Stimulated activated CD8-positive, alpha-beta memory T cell treated with anti-CD3 and anti-CD28 coated beads, Interleukin-2, amount 100 ng/mL, for 1 hour (primary cell): ENCODE data around the gene PACS2.
"Not testable (repeated sequence)": the region's sequence is repeated elsewhere in the genome, so short reads cannot be mapped to it uniquely, and the experiment has no call there.

ENCODE experiments used
- DNase-seq, 2 donors: peaks; one replicate each; pipeline ENCODE4 v3.0.0-alpha.2; 2020; ENCODE audit warnings: low read depth in 2 of 2

Gene PACS2

DNA sequence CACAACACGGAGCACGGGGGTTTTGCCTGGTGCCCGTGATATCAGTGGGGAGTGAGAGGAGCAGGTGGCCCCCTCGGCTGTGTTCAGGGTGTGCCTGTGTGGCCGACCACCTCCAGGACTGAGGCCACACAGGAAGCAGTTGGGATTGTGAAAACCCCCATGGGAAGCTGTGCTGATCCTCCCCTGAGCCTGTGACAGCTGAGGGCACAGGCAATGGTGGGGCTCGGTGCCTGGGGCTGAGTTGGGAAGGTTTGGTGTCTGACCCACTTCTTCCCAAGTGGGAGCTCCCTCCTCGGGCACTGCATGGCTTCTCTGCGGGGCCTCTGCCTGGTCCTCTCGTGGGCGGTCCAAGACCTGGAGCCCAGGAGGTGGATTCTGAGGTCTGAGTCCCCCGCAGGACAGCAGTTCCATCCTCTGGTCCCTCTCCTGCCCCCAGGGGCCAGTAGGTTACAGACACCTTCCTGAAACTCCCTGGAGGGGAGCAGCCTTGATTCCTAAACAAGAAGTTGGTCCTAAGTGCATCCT, 17.9 kb downstream of the PACS2 start:
- DNase-seq, result no peak

DNA sequence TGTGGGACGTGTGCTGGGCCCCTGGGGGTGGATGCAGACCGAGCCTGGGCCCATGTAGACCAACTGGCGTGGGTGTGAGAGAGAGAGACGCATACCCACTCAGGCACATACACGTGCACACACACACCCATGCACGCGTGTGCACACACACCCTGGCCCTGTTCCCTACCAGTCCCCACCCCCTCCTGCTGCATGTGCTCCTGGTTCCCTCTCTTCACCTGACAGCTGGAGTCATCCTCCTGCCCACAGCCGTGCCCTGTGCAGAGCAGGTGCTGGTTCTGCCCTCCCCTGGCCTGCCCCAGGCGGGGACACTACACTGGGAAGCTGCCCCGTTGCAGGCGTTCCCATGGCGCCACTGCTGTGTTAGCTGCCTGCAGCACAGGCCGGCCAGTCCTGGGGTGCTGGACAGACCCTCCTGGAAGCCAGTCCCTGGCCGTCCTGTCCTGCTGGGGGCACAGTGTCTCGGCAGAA, 18.5 kb downstream of the PACS2 start:
- DNase-seq, result no peak

DNA sequence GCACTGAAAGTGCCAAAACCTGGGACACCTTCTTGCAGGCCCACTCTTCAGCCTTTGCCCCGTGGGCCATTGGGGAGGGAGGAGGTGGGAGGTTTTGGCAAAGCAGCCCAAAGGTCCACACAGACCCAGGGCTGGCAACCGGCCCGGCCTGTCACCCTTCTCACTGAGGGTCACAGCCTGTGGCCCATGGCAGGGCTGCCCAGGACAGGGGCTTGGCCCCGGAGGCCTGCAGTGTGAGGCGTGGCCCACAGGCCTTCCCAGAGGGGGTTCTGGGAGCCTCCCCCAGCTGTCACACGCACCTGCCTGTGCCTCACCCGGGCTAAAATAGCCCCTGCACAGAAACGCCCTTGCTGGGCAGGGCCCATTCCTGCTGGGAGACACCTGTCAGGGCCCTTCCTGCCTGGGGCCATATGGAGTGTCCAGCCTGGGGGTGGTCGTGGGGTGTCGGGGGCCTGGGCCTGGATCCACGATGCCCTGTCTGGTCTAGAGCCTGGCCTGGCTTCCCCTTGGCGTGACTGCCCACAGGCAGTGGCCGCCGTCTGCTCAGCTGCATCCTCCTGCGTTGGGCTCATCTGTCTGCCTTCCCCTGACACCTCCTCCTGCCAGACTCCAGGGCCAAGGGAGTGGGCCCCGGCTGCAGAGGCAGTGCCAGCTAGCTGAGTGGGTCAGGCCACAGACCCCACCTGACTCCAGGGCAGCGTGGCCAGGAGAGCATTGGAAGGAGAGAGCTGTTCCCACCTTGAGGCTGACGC, 19.2 kb downstream of the PACS2 start:
- no peak for DNase-seq

DNA sequence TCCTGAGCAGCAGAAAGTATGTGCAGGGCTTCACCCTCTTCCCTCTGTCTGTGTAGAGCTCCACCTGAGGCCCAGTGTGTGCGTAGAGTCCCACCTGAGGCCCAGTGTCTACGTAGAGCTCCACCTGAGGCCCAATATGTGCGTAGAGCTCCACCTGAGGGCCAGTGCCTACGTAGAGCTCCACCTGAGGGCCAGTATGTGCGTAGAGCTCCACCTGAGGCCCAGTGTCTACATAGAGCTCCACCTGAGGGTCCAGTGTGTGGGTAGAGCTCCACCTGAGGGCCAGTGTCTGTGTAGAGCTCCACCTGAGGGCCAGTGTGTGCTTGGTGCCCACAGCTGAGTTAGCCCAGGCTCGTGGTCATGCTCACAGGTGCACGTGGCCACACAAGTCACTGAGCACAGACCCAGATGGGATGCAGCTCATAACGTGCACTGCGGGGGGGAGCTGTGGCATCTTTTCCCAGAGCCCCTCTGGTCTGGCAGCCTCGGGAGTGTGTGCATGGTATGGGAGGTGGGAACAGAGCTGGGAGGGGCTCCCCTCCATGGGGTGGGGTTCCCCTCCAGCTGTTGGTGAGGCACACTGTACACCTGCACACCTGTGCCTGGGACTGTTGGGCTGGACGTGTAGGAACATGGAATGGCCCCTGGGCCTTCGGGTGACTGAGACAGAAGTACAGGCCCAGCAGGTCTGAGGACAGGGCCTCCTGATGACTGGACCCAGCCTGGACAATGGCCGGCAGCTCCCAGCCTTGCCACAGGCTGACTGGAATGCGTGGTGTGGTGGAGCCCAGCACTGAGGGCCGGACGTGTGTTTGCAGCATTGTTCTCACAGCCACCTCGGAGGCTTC, 20.1 kb downstream of the PACS2 start:
- no peak for DNase-seq

DNA sequence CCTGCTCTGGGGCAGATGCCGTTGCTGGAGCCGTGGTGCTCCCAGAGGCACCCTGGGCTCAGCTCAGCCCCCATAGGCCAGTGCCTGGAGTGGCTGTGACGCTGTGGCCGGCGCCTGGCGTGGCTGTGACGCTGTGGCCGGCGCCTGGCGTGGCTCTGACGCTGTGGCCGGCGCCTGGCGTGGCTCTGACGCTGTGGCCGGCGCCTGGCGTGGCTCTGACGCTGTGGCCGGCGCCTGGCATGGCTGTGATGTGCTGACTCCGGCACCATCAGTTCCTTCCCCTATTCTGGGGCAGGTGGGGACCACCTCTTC, 20.6 kb downstream of the PACS2 start:
- DNase-seq, result not testable (repeated sequence)

DNA sequence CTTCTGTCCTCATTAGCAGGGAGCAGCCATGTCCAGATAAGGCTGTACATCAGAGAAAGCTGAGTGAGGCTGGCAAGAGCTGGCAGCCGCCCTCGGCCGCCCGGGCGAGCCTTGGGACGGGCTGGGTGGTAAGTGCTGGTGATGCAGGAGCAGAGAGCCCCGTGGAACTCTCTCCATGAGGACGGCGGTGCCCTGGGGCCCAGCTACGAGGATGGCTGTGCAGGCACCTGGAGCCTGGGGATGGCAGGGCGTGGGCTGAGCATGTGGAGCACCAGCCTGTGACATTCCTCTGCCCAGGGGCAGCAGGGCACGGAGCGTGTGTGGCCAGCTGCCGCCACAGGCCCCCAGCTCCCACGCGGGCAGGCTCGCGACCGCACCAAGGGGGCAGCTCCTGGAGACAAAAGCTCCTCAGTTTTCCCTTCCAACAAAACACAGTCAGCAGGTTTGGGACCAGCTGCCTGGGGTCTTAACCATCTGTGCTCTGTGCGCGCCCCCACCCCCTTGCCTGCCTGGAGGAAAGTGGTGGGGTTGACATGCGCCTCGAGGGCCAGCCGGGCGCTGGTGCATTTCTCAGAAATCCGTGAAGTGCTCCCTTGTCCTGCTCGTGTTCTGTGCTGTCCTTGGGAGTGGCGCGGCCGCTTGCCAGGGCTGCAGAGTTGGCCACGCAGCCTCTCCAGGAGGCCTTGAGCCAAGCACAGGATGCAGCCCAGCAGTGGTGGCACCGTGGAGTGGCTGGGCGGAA, 21.4 kb downstream of the PACS2 start:
- no peak for DNase-seq

DNA sequence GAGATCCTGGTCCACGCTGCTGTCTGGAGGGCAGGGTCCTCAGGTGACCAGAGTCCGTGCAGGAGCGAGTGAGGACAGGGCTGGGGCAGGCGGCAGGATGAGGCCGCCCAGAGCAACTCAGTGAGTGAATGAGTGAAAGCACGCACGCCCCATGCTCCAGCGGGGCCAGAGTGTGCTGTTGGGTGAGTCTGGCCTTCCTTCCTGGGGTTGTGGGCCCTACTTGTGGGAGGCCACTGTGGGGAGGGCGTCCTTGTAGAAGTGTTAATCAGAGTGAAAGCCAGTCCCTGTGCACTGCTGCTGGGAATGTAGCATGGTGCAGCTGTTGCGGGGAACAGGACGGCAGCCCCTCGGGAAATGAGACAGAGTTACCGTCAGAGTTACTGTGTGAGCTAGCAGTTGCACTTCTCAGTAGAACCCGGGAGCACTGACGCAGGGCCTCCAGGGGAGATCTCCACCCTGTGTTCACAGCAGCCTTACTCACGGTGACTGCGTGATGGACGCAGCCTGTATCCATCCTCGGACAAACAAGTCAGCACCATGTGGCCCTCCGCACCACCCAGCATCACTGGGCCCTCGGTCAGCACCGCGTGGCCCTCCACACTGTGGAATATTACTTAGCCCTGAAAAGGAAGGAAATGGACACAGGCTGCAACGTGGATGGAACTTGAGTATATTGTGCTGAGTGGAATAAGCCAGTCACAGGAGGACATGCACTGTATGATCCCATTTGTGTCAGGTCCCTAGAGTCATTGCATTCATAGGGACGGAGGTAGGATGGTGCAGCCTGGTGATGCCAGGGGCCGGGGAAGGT, 22.1 kb downstream of the PACS2 start:
- no peak for DNase-seq

DNA sequence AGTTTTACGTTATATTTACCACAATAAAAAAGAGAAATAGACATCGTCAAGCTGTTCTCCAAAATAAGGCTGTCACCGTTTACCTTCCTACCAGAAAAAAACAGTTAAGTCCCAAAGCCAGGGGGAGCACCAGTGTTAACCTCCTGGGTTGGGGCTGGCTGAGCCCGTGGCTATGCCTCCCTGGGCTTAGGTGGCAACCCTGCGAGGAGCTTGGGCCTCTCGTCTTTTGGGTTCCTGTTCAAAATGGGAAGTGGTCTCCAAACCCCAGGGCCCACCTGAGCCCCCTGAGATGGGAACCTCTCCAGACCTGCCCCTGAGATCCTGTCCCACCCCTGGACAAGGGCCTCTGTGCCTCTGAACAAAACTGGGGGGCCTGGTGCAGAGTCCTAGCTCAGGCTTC, 22.9 kb downstream of the PACS2 start:
- DNase-seq, result no peak

DNA sequence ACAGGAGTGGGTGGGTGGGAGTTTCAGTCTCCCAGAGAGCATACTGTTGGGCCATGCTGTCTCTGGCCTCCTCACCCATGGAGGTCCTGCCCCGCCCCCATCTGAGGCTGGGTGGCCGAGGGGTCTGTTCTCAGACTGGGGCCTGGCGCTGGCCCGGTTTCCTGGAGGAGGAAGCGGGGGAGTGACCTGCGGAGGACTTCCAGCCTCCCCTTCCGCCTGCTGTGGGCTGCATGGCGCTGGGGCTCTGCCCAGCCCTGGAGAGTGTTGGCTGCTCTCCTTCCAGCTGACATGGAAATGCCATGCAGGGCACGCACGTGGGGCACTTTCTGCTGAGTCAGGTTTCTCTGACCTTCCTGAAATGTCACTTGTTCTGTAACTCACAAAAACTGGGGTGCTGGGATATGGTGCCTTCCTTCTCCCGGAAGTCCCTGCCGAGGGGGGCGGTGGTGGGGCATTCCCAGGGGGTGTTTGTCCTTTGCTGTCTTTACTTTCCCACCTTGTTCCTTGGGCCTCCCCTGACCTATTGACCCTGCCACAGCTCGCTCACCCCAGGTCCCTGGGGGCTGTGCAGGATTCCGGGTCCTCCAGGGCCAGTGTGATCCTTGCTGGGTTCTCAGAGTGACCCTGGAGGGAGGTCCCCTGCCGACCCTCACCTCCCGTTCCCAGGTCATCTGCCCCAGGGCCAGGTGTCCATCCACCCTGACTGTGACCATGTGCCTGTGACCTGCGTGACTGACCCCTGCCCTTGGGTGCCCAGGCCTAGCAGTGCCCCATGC, 23.6 kb downstream of the PACS2 start:
- no peak for DNase-seq

DNA sequence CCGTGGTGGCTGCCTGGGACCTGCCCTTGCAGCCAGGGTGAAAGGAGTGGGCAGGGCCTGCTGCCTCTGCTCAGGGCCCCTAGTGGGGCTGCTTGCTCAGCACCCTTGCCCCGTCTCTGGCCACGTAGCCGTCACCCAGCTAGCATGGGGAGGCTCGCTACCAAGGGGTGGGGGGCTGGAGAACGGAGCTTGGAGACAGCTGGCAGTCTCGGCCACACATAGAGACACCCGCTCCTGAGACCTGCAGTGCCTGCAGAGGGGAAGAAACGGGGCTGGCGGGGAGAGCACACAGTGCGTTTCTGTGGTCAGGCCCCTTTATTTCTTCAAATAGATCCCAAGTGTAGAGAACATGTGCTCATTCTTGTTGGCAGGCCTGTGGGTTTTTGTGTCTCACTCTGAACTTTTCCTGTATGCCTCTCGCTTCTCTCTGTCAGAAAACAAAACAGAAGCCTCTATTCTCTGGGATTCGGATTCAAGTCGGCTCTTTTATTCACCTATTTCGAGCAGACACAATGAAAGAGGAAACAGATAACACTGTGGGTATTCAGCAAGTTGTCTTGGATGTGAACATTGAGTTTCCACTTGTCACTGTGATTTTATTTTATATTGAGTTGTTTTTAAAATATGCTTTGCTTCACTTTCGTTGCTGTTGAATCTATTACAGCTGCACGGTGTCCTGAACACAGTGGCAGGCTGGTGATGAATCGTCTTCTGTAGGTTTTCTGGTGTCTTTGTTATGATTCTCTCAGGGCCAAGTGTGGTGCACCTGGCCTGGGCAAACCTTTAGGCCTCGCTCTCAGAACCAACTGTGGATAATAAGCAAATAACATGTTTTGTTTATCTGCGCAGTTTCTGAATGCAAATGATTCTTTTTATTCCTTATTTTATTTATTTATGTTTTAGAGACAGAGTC, 26.5 kb downstream of the PACS2 start:
- DNase-seq, result no peak

DNA sequence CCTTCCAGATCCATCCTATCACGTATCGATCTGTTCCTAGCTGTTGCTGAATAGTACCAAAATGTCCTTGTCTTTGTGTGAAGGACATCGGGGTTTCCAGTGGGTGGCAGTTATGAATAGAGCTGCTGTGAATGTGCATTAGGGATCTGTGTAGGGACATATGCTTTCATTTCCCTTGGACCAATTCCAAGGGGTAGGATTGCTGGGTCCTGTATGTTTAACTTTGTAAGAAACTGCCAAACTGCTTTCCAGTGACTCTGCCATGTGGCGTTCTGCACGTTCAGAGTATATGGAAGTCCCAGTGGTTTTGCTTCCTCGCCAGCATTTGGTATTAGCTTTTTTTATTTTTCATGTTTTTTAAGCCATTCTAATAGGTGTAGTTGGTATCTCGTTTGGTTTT, 28.6 kb downstream of the PACS2 start:
- DNase-seq, result no peak

DNA sequence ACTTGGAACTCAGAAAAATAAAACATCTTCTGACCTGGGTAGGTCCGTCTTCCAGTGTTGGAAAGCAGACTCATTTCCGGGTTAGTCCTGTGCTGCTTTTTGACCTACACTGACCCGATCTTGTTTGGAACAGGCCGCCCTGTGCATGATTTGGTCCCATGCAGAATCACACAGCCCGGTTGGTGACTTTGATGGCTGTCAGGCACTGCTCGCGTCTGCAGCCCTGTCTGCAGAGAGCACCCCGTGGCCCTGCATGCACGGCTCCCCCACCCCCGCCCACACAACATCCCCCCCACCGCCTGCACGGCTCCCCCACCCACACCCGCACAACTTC, 31.6 kb downstream of the PACS2 start:
- no peak for DNase-seq

DNA sequence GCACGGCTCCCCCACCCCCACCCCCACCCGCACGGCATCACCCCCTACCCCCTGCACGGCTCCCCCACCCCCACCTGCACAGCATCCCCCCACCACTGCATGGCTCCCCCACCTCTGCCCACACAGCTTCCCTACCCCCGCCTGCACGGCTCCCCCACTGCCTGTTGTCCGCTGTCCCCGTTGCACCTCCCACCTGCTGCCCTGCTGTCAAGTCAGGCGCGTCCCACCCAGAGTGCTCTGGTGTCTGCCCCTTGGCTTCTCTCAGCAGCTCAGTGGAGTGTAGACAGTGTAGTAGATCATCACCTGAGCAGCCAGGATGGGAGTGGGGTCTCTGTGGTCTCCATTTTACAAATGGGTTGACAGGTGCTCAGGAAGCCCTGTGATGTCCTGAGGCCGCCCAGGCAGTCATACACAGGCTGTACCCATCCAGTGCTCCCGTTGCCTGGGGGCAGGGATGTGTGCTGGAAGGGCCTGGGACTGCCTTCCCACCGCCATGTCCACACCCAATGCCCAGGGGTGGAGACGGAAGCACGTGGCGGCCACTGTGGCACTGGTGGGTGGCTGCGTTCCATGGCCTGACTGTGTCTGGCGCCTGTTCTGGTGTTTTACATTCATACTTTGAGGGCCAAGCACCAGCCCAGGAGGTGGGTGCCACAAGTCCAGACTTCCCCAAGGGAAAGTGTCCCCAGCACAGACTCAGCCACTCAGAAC, 32.5 kb downstream of the PACS2 start:
- DNase-seq, result no peak

DNA sequence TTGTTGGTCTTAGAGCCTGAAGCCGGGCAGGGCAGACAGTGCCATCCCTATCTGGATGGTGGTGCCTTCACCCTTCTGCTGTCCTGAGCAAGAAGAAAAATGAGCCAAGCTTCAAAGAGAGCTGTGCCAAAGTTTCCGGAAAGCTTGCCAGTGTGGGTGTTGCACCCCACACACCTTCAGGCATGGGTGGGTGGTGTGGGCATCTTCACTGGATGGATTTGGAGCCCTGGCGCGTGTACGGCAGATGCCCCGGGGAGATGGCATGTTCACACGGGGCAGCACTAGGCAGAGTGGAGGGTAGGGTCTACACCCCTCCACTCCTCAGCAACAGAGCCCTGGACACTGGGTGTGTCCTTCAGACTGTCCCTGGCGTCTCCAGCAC, 33.0 kb downstream of the PACS2 start:
- no peak for DNase-seq

DNA sequence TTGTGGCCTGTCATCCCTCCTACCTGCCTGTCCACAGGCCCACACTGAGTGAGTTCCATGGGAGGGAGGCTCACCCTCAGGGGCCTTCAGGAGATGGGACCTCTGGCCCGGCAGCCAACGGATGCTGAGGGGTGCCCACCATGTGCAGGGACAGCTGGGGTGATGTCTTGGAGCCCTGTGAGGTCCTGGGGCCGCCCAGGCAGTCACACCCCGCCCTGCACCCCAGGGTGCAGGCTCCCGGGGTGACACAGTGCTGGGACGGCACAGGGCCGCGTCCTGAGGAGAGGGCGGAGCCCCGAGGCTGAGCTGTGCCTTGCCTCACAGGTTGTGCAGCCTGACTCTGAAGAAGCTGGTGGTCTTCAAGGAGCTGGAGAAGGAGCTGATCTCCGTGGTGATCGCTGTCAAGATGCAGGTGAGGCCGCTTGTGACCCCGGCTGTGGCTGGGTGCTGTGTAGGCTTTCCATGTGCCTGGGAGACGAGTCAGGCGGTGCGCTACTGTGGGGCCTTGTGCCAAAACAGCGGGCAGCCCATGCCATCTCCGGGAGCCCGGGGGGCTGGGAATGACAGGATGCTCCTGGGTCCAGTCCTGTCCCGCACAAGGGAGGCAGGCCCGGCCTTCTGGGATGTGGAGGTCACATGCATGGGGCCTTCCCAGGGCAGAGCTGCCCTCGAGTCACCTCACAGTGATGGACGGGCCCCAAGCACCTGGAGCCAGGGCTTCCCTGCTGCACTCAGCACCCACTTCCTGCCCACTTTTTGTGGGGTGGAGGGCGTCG, 33.8 kb downstream of the PACS2 start:
- no peak for DNase-seq

DNA sequence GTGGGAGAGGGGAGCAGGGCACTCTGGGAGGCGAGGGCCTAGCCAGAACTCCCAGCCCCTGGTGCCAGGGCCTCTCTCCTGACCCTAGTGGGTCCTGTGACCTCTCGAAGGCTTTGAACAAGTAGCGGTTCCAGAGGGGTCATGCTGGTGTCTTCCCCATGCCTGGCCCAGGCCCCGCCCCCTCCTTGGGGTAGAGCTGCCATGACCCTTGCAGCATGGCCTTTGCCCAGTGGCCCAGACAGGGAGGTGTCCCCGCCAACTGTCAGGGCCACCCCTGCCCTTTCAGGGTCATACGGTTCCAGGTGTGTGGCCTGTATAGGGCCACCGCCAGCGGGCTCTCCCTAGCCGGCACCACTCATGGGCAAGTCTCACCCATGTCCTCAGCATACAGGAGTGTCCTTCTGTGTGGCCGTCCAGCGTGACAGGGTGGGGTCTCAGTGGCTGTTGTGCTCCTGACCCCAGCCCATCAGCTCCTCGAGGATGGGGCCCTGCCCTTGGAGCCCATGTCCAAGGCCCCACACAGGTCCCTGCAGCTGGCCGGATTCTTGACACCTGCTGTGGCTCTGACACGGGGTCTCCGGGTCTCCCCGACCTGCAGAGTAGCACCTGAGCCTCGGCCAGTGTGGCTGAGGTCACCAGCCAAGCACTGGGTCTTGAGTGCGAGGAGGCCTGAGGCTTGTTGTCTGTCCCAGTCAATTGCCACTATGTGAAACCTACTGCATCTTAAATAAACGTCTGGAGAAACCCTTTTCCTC, 34.6 kb downstream of the PACS2 start:
- DNase-seq, result no peak

DNA sequence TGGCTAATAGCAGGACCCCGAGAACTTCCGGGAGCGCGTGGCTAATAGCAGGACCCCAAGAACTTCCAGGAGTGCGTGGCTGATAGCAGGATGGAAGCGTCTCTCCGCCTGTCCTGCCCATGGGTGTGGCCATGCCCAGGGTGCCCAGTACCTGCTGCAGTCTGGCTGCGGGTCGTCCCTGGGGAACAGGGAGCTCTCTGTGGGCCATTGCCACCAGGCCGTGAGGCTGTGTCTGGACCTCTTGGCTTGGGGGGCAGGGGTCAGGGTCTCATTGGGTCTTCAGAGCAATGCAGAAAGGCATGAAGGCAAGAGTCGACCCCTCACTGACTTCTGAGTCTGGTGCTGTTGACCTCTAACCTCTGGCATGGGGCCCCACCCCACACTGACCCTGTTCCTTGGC, 35.4 kb downstream of the PACS2 start:
- no peak for DNase-seq
